NCI-H2227 treated with DMSO at 0.1 percent for 48 hours (cell line): ENCODE data around the gene DDX21.
A peak's percentile ranks its signal among the peaks of the same experiment; 100 is the strongest.
"Not testable (repeated sequence)": the region's sequence is repeated elsewhere in the genome, so short reads cannot be mapped to it uniquely, and the experiment has no call there.

Experiments used
- DNase-seq: peaks from one replicate; lab custom pipeline; 2025; lab: John Stamatoyannopoulos, UW

The DDX21 gene

DNA sequence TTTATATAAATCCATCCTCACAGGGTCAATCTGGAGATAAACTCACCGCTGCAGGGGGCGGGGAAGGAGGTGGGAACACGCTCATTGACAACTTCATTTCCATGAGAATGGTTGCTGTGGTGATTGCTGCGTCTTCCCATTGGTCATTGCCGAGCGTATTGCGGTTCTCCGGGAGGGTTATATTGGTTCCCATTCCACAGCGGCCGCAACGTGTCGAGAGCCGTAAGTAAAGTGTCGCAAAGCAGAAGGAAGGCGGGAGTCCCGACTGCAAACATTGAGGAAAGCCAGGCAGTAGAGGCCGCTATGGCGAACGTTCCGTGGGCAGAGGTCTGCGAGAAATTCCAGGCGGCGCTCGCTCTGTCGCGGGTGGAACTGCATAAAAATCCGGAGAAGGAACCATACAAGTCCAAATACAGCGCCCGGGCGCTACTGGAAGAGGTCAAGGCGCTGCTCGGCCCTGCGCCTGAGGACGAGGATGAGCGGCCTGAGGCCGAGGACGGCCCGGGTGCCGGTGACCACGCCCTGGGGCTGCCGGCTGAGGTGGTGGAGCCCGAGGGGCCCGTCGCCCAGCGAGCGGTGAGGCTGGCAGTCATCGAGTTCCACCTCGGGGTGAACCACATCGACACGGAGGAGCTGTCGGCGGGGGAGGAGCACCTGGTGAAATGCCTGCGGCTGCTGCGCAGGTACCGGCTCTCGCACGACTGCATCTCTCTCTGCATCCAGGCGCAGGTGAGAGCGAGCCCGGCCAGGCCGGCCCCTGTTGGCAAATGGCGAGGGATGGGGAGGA lies 32.8 kb downstream of the DDX21 start, which contains the start of gene KIFBP:
Gene KIFBP, plus strand, starts transcription at position 274 of the 787 bp plus-strand sequence. Its CDS starts 30 bp downstream, at position 304.
- DNase-seq = peak; percentile 92

DNA sequence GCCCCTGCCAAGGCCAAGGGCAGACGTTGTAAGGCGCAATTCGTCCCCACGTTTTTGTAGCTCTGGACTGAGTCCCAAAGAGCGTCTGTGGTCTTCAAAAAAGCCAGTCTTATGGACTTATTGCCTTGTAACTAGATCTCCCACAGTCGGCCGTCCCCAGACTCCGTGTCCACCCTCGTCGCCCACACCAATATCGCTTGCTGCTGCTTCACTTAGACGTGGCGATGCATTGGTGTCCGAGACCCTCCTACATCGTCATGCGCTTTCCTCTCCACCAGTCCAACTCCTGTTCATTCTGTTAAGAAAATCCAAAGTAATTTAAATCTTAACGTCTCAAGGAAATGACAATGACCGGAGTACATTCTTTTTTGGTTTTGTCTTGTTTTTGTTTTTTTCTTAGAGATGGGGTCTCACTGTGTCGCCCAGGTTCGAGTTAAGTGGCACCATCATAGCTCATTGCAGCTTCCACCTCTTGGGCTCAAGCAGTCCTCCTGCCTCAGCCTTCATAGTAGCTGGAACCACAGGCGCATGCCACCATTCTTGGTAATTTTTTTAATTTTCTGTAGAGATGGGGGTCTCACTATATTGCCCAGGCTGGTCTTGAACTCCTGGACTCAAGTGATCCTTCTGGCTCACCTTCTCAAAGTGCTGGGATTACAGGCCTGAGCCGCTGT lies 33.5 kb downstream of the DDX21 start:
- peak; percentile 32 for DNase-seq

DNA sequence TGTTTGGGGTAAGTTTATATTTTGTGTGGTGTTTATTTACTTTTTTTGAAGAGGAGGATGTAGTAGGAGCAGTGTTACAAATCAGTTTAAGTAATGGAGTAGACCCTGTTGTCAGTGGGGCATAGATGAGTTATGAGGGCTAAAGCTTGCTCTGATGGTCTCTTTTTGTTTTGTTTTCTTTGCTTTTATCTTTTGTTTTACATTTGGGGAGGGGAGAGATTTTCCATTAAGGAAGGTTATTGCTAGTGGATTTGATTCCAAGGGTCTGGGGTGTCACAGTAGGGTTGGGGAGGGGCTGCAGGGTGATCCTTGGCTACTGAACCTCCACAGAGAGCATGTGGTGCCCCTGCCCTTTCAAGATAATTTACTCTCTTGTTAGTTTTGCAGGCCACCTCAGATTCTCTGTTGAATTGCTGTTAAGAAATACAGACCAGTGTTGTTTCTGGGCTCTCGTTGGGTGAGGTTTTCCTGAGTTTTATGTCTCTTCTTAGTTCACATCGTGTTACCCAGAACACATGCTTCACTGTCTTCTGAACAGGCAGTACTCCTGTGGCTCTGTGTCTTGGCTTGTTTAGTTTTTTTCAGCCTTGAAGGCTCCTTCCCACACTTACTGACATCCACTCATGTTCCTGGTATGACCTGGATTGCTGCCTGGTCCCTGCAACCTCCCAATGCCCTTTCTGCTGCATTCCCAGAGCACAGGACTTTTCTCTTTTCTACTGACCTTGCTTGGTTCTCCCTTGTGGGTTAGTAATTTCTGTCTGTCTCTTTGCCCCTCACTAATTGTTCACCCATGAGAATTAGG lies 36.9 kb downstream of the DDX21 start:
- DNase-seq = no peak

DNA sequence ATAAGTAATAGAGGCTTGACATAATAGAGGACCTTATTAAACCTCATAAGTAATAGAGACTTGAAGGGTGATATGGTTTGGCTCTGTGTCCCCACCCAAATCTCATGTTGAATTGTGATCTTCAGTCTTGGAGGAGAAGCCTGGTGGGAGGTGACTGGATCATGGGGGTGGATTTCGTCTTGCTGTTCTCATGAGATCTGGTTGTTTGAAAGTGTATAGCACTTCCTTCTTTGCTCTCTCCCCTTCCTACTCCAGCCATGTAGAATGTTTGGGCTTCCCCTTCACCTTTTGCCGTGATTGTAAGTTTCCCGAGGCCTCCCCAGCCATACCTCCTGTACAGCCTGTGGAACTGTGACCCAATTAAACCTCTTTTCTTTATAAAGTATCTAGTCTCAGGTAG lies 41.2 kb downstream of the DDX21 start:
- DNase-seq = no peak

DNA sequence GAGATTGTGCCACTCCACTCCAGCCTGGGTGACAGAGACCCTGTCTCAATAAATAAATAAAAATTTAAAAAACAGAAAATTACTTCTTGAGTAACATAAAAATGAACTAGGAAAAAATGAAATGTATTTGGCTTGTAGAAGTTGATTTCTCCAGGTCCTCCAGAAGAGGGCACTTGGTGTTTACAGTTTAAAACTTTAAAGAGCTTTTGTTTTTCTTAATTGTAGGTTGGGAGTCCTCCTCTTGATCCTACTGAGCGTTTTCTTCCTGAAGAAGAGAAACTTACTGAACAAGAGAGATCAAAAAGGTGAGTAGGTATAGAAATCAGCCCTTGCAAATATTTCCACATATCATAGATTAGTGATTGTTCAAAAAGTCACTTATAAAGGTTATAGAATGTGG lies 48.9 kb downstream of the DDX21 start:
- no peak for DNase-seq

DNA sequence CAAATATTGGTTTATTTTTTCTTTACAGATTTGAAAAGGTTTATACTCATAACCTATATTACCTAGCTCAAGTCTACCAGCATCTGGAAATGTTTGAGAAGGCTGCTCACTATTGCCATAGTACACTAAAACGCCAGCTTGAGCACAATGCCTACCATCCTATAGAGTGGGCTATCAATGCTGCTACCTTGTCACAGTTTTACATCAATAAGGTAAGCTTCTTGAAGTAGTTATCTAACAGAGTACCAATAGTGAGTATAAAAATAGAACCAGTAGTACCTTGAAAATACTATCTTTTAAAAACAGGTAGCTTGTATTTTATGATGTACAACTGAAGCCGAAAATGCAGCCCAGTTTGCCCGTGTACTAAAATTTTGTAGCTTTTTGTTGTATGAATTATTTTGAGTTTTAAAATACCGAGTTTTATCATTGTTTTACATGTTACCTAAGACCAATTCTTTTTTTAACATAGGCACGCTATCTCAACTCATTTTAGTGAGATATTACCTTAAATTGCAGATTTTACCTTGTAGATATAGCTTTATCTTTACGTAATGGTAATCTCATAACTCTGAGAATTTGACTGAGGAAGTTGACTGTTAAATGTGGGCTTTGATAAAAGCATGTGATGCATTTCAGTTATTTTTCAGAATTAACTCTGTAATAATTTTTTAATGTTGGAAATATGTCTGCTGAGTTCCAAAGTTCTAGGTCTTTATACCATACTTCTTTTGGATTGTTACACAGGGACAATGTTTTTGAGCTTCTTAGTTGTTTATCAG lies 49.9 kb downstream of the DDX21 start:
- no peak for DNase-seq

DNA sequence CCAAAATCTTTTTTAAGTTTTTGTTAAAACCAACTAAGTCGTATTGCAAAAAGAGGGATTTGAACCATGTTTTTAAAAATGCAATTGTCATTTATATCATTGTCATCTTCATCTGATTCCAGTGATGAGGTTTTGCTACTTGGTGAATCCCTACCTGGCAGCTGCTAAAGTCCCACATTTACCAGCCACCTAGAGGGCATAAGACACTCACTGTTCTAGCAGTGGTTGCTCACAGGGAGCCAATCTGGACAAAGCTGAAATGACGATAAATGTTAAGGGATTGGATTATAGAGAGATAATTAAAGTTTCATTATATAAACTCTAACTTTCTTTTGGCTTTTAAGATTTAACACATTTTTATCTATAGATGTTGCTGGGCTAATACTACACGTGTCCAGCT lies 51.3 kb downstream of the DDX21 start:
- no peak for DNase-seq

DNA sequence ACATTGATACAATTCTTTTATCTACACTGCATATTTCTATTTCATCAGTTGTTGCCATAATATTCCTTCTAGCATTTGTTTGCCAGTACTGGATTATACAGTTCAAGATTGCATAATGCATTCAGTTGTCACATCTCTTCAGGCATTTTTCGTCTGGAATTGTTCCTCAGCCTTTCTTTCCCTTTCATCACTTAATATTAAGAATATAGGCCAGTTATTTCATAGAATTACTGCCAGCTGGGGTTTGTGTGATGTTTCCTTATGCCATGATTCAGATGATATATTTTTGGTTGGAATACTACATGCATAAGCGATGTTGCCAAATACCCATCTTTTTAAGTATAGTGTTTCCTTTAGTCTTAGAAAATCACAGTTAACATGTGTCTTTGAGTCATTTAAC lies 53.4 kb downstream of the DDX21 start:
- DNase-seq = no peak

DNA sequence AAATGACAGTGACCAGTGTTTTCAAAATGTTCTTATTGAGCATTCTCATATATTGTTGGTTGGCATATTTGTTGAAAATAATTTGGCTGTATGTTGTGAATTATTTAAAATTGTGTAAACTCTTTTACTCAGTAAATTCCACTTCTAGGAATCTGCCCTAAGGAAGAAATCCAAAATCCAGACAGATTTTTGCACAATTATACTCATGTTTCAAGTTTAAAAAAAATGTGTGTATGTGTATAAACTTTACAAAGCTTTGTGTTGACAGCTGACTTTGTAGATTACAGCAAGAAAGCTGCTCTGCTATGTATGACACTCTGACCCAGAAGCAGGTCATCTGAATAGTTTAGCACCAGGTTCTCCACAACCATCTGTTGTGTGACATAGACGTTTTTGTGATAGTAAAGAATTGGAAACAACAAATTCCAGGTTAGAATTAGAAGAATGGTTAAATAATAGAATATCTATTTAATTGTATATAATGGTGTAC lies 54.2 kb downstream of the DDX21 start:
- DNase-seq = no peak

DNA sequence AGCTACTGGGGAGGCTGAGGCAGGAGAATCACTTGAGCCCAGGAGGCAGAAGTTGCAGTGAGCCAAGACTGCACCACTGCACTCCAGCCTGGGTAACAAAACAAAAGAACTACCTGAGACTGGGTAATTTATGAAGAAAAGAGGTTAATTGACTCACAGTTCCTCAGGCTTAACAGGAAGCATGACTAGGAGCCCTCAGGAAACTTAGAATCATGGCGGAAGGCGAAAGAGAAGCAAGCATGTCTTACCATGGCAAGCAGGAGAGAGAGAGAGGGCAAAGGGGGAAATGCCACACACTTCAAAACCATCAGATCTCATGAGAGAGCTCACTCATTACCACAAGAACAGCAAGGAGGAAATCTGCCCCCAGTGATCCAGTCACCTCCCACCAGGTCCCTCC lies 56.8 kb downstream of the DDX21 start:
- not testable (repeated sequence) for DNase-seq

DNA sequence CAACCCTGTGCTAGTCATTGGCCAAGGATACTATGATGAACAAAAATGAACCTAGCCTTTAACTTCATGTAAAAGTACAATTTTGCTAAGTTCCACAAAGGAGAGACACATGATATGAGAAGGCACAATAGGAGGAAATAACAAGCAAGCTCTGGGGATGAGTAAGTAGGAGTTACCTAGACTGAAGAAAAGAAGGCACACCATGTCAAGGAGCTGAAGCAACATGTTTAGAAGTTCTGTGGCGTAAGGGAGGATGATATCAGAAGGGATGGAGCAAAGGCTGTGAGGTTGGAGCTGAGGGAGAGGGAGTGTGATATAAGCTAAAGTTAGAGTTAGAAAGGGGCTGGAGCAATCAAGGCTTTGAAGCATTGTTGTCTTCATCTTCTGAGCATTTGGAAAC lies 58.2 kb downstream of the DDX21 start:
- no peak for DNase-seq

DNA sequence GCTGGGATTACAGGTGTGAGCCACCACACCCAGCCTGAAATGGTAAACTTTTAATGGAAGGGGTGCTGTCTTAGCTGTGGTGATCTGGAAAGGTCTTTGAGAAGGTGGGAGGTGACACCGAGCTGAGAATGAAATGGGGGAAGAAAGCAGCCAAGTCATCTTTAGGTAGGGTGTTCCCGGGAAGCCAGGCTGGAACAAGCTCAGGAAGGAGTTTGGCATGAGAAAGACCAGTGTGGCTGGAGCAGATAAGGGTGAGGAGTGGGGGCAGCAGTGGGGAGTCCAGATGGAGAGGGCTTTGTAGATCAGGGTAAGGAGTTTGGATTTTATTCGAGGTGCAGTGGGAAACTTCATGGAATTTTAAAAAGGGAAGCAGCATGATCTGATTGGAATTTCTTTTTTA lies 62.6 kb downstream of the DDX21 start:
- no peak for DNase-seq

DNA sequence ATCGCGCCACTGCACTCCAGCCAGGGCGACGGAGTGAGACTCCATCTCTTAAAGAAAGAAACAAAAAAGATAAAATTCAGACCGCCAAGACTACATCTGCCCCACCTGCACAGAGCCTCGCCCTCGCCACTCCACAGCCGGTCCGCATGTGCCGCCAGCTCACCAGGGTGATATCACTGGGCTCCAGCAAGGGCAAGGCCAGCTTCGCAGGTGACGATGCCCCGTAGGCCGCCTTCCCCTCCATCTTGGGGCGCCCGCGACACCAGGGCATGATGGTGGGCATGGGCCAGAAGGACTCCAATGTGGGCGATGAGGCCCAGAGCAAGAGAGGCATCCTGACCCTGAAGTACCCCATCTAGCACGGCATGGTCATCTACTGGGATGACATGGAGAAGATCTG lies 66.6 kb downstream of the DDX21 start:
- no peak for DNase-seq

DNA sequence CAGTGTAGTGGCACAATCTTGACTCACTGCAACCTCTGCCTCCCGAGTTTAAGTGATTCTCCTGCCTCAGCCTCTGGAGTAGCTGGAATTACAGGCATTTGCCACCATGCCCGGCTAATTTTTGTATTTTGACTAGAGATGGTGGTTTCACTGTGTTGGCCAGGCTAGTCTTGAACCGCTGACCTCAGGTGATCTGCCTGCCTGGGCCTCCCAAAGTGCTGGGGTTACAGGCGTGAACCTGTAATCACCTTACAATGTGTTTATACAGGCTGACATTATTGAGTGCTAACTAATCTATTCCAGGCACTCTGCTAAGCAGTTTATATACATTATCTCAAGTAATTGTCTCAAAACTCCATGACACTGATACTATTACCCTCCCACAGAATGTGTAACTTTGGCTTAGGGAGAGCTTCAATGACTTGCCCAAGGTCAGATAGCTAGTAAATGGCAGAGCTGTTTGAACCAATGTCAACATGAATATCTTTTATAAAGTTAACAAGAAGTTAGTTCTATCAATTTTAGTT lies 69.5 kb downstream of the DDX21 start:
- no peak for DNase-seq

DNA sequence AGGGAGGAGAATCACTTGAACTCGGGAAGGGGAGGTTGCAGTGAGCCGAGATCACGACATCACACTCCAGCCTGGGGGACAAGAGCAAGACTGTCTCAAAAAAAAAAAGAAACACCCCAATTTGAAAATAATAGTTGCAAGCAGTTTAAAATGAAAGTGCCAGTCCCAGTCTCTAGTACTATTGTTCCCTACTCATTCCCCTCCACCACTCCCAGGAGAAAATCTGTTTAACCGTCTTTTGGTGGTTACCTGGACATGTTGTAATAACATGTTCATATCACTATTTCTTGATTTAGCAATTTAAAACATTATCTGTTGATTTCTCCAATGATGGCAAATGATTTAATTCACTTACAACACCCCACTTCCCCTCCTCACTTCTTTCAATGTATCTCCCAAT lies 77.3 kb downstream of the DDX21 start:
- no peak for DNase-seq
